T-helper 2 cell (primary cell): ENCODE data around the gene MDGA2.

Experiments
- DNase-seq, 5 experiments: peaks; one replicate each; pipeline versions ENCODE4 v3.0.0 to v3.0.0-alpha.2; 2012 to 2022

MDGA2 gene

GRCh38 chr14:47483449-47483848, 192.0 kb downstream of the MDGA2 start:
- no peak for DNase-seq

- no peak for DNase-seq
Observed at GRCh38 chr14:47471075-47471474, 204.3 kb downstream of the MDGA2 start.

- DNase-seq = no peak
Observed at GRCh38 chr14:47466916-47467315, 208.5 kb downstream of the MDGA2 start.

- DNase-seq = no peak
Observed at GRCh38 chr14:47454025-47454424, 221.4 kb downstream of the MDGA2 start.

GRCh38 chr14:47447076-47447475, 228.3 kb downstream of the MDGA2 start:
- no peak for DNase-seq

- no peak for DNase-seq
Observed at GRCh38 chr14:47442211-47442610, 233.2 kb downstream of the MDGA2 start.

- DNase-seq = no peak
Observed at GRCh38 chr14:47439953-47440352, 235.5 kb downstream of the MDGA2 start.

- DNase-seq = no peak
Observed at GRCh38 chr14:47438650-47439140, 236.7 kb downstream of the MDGA2 start.

GRCh38 chr14:47435331-47435965, 240.0 kb downstream of the MDGA2 start:
- DNase-seq = no peak

- no peak for DNase-seq
Observed at GRCh38 chr14:47427629-47428028, 247.8 kb downstream of the MDGA2 start.

GRCh38 chr14:47425302-47425701, 250.1 kb downstream of the MDGA2 start:
- DNase-seq = no peak

- DNase-seq = no peak
Observed at GRCh38 chr14:47422191-47422590, 253.2 kb downstream of the MDGA2 start.

- no peak for DNase-seq
Observed at GRCh38 chr14:47411523-47411922, 263.9 kb downstream of the MDGA2 start.

- no peak for DNase-seq
Observed at GRCh38 chr14:47392326-47392725, 283.1 kb downstream of the MDGA2 start.

GRCh38 chr14:47390831-47391504, 284.4 kb downstream of the MDGA2 start:
- DNase-seq = no peak

GRCh38 chr14:47389535-47389934, 285.9 kb downstream of the MDGA2 start:
- DNase-seq = no peak

- DNase-seq = no peak
Observed at GRCh38 chr14:47366006-47366405, 309.4 kb downstream of the MDGA2 start.

GRCh38 chr14:47365233-47365632, 310.2 kb downstream of the MDGA2 start:
- DNase-seq = no peak

GRCh38 chr14:47353186-47353585, 322.2 kb downstream of the MDGA2 start:
- DNase-seq = no peak

- no peak for DNase-seq
Observed at GRCh38 chr14:47346849-47347248, 328.6 kb downstream of the MDGA2 start.

GRCh38 chr14:47345016-47345415, 330.4 kb downstream of the MDGA2 start:
- no peak for DNase-seq

GRCh38 chr14:47332939-47333338, 342.5 kb downstream of the MDGA2 start:
- no peak for DNase-seq

GRCh38 chr14:47332106-47332505, 343.3 kb downstream of the MDGA2 start:
- DNase-seq = no peak

GRCh38 chr14:47328376-47328775, 347.0 kb downstream of the MDGA2 start:
- DNase-seq = no peak

GRCh38 chr14:47327336-47327735, 348.1 kb downstream of the MDGA2 start:
- no peak for DNase-seq
